Upper lobe of right lung (tissue), 1 donor: ENCODE data around the gene FBLN7. TPM values are rescaled to one million over a fixed set of nuclear protein-coding genes. Genes with fewer than 3 reads are reported as not detected.

Experiments
- ATAC-seq: fragments of 200-7000 bp; cut with Tn5 transposase; one replicate; pipeline ENCODE4 v1.9.1; 2020; ENCODE audit warnings: mild to moderate bottlenecking, moderate library complexity
- DNase-seq: peaks from one replicate; pipeline ENCODE4 v3.0.0-alpha.2; 2020
- H3K27ac ChIP-seq: fragments of 200-600 bp; one replicate; pipeline ENCODE4 v1.8.0; 2022
- H3K27me3 ChIP-seq: fragments of 200-600 bp; one replicate; pipeline ENCODE4 v1.8.0; 2022; ENCODE audit warnings: mild to moderate bottlenecking
- H3K36me3 ChIP-seq: fragments of 200-600 bp; one replicate; pipeline ENCODE4 v1.8.0; 2022
- H3K4me1 ChIP-seq: fragments of 200-600 bp; one replicate; pipeline ENCODE4 v1.8.0; 2022
- H3K4me3 ChIP-seq: fragments of 200-600 bp; one replicate; pipeline ENCODE4 v1.8.0; 2022; ENCODE audit warnings: mild to moderate bottlenecking
- H3K9me3 ChIP-seq: fragments of 200-600 bp; one replicate; pipeline ENCODE4 v1.8.0; 2022
- intact Hi-C: fragments of 100-400 bp; cut with DNase I; formaldehyde crosslinking; loops from one replicate; pipeline ENCODE4 v1.11.0; 2022
- total RNA-seq: library from RNA; stranded (reverse); fragmentation: NEBNext Ultra II Directional; extraction: Animal tissue kit (Norgen Biotek cat#: 25700); gene quantifications from one replicate; pipeline ENCODE4 v1.2.1, GENCODE V29; 2021
- TF ChIP-seq, protein P1 (sequence below): fragments of 200-600 bp; IDR thresholded peaks from one replicate; pipeline ENCODE4 v1.8.0; 2022; ENCODE audit warnings: antibody characterized with exemption
- donor health status: DM: no; HTN: yes; CAD: no; lungs with severe emphysema.

Gene FBLN7
- total RNA-seq, 1 donor from 2014 or later, result 5.4 TPM

DNA sequence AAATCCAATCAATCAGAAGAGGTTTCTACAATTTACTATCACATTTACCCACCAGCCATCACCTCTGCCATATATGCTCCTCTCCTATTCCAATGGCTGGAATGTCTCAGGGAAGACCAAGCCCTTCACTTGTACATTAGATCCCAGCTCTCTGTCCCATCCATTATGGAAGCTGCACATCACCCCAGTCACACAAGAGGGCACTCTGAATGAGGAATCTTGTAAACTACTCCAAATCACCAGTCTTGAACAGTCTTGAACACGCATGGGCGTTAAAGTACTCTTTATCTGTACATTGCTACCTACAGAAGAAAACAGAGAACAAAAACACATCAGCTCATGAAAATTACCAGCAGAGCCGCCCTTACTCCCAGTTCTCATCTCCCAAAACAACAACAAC is 78.0 kb downstream of the FBLN7 start:
- intact Hi-C loops, result no loop called here
- no peak overlapping the region for H3K4me3 ChIP-seq
- no peaks in the 10 kb centered on the region for H3K27me3 ChIP-seq
- no peak overlapping the region for H3K27ac ChIP-seq
- DNase-seq (no peak), ATAC-seq (no peak)
- H3K9me3 ChIP-seq, result no peaks in the 10 kb centered on the region
- H3K36me3 ChIP-seq, result peaks cover 9% of the 10 kb centered on the region
- H3K4me1 ChIP-seq, result no peaks in the 10 kb centered on the region
- TF ChIP-seq, protein P1, sequence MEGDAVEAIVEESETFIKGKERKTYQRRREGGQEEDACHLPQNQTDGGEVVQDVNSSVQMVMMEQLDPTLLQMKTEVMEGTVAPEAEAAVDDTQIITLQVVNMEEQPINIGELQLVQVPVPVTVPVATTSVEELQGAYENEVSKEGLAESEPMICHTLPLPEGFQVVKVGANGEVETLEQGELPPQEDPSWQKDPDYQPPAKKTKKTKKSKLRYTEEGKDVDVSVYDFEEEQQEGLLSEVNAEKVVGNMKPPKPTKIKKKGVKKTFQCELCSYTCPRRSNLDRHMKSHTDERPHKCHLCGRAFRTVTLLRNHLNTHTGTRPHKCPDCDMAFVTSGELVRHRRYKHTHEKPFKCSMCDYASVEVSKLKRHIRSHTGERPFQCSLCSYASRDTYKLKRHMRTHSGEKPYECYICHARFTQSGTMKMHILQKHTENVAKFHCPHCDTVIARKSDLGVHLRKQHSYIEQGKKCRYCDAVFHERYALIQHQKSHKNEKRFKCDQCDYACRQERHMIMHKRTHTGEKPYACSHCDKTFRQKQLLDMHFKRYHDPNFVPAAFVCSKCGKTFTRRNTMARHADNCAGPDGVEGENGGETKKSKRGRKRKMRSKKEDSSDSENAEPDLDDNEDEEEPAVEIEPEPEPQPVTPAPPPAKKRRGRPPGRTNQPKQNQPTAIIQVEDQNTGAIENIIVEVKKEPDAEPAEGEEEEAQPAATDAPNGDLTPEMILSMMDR, result no peak

GRCh38 chr2:112217854-112218253 is 79.7 kb downstream of the FBLN7 start:
- H3K27ac ChIP-seq, result no peak overlapping the region
- H3K27me3 ChIP-seq, result no peaks in the 10 kb centered on the region
- TF ChIP-seq, protein P1, result no peak
- ATAC-seq, result no peak
- no peak for DNase-seq
- peaks cover 17% of the 10 kb centered on the region for H3K36me3 ChIP-seq
- no peak overlapping the region for H3K4me3 ChIP-seq
- intact Hi-C loops, result no loop called here
- H3K9me3 ChIP-seq, result no peaks in the 10 kb centered on the region
- H3K4me1 ChIP-seq, result no peaks in the 10 kb centered on the region

DNA sequence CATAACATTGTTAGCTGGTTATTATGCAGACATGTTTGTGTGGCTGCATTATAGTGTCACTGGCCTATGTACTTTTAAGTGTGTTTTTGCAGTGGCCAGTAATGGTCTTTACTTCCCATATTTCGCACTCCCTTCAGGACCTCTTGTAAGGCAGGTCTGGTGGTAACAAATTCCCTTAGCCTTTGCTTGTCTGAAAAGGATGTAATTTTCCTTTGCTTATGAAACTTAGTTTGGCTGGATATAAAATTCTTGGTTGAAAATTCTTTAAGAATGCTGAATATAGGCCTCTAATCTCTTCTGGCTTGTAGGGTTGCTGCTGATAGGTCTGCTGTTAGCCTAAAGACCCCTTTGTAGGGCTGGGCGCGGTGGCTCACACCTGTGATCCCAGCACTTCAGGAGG is 82.0 kb downstream of the FBLN7 start:
- ATAC-seq, result no peak
- TF ChIP-seq, protein P1, result no peak

DNA sequence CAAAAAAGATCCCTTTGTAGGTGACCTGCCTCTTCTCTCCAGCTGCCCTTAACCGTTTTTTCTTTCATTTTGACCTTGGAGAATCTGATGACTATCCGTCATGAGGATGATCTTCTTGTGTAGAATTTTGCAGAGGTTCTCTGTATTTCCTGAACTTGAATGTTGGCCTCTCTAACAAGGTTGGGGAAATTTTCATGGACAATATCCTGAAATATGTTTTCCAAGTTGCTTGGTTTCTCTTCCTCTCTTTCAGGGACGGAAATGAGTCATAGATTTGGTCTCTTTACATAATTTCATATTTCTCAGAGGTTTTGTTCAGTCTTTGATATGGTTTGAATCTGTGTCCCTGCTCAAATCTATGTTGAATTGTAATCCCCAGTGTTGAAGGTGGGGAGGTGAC is 82.6 kb downstream of the FBLN7 start:
- TF ChIP-seq, protein P1, result no peak
- ATAC-seq (no peak), DNase-seq (no peak)
- no peaks in the 10 kb centered on the region for H3K27me3 ChIP-seq
- no peak overlapping the region for H3K27ac ChIP-seq
- no peaks in the 10 kb centered on the region for H3K9me3 ChIP-seq
- peaks cover 12% of the 10 kb centered on the region for H3K36me3 ChIP-seq
- intact Hi-C loops, result no loop called here
- no peak overlapping the region for H3K4me3 ChIP-seq
- H3K4me1 ChIP-seq, result no peaks in the 10 kb centered on the region

More for the DNA sequence above, 82.0 kb downstream of the FBLN7 start:
- H3K4me3 ChIP-seq, result no peak overlapping the region
- H3K27me3 ChIP-seq, result no peaks in the 10 kb centered on the region
- no peaks in the 10 kb centered on the region for H3K9me3 ChIP-seq
- H3K4me1 ChIP-seq, result no peaks in the 10 kb centered on the region
- peaks cover 15% of the 10 kb centered on the region for H3K36me3 ChIP-seq
- no peak overlapping the region for H3K27ac ChIP-seq
- DNase-seq, result no peak
- intact Hi-C loops, result no loop called here

DNA sequence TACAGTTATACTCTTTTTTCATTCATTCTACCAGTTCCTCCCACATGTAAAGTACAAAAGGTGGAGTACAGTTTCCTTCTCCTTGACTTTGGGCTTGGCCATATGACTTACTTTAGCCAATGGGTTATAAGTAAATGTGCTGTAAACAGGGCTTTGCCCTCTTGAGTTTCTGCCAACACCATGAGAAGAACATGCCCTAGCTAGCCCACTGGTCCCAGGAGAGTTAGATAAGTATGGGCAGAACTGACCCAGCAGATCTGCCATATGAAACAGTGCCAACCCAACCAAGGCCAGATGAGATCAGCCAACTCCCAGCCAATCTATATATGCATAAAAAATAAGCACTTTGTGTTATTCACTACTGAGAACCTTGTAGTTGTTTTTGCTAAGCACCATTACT is 91.2 kb downstream of the FBLN7 start:
- DNase-seq (no peak), ATAC-seq (no peak)
- H3K9me3 ChIP-seq, result no peaks in the 10 kb centered on the region
- TF ChIP-seq, protein P1, result no peak
- H3K4me1 ChIP-seq, result no peaks in the 10 kb centered on the region
- no peak overlapping the region for H3K27ac ChIP-seq
- H3K36me3 ChIP-seq, result peaks cover under 1% of the 10 kb centered on the region
- H3K27me3 ChIP-seq, result no peaks in the 10 kb centered on the region
- no peak overlapping the region for H3K4me3 ChIP-seq
- intact Hi-C loops, result no loop called here

DNA sequence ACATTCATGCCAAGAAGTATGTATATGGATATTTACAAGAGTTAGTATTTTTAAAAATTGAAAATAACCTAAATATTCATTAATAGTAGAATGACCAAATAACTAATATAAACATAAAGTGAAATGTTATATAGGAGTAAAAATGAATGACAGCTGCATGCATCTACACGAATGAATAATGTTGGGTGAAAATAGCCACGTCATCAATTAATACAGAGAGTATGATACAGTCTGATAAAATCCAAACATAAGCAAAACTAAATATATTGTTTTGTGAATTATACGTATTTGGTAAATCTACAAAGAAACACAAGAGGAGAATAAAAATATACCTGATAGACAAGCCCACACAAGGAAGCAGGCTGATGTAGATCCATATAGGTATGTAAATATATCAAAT is 92.2 kb downstream of the FBLN7 start:
- intact Hi-C loops, result no loop called here
- Histone ChIP-seq H3K4me3 (no peak overlapping the region), H3K9me3 (no peaks in the 10 kb centered on the region), H3K4me1 (no peaks in the 10 kb centered on the region), H3K36me3 (peaks cover 9% of the 10 kb centered on the region), H3K27ac (no peak overlapping the region), H3K27me3 (no peaks in the 10 kb centered on the region)
- TF ChIP-seq, protein P1, result no peak
- no peak for DNase-seq
- no peak for ATAC-seq
